Mesendoderm (in vitro differentiated cells): Measurements from ENCODE around the gene KLHL17.
"Not testable (repeated sequence)": the region's sequence is repeated elsewhere in the genome, so short reads cannot be mapped to it uniquely, and the experiment has no call there.

ENCODE experiments used
- DNase-seq: peaks from one replicate; pipeline ENCODE4 v3.0.0; 2013
- H2AK5ac ChIP-seq: 2 replicates; pipeline ENCODE4 v1.6.1; 2013; ENCODE audit warnings: low read length, inconsistent platforms
- H2BK120ac ChIP-seq: 2 replicates; pipeline ENCODE4 v1.6.1; 2013; ENCODE audit warnings: low read depth, mild to moderate bottlenecking, low read length, moderate library complexity, mixed read lengths
- H2BK15ac ChIP-seq: replicated peaks from 2 replicates; pipeline ENCODE4 v1.6.1; 2013; ENCODE audit warnings: low read depth, mild to moderate bottlenecking, moderate library complexity
- H2BK5ac ChIP-seq: 2 replicates; pipeline ENCODE4 v1.6.1; 2013; ENCODE audit warnings: low read length, inconsistent platforms
- H3K18ac ChIP-seq: 2 replicates; pipeline ENCODE4 v1.6.1; 2013; ENCODE audit warnings: mild to moderate bottlenecking, low read length, mixed read lengths
- H3K23ac ChIP-seq: one replicate; pipeline ENCODE4 v1.6.1; 2013; ENCODE audit warnings: low read length
- H3K27ac ChIP-seq: 2 replicates; pipeline ENCODE4 v1.5.1; 2013; ENCODE audit warnings: low read depth, mild to moderate bottlenecking, inconsistent platforms, low read length, moderate library complexity
- H3K27me3 ChIP-seq: 2 replicates; pipeline ENCODE4 v1.6.1; 2013; ENCODE audit warnings: low read length, control low read depth, mild to moderate bottlenecking, inconsistent platforms; ENCODE audit not compliant: insufficient read depth, poor library complexity
- H3K36me3 ChIP-seq: 2 replicates; pipeline ENCODE4 v1.6.1; 2013; ENCODE audit warnings: low read length, inconsistent platforms; ENCODE audit not compliant: control insufficient read depth, insufficient read depth
- H3K4ac ChIP-seq: one replicate; pipeline ENCODE4 v1.6.1; 2013; ENCODE audit warnings: low read depth, mild to moderate bottlenecking, low read length, moderate library complexity
- H3K4me1 ChIP-seq: 2 replicates; pipeline ENCODE4 v1.6.1; 2013; ENCODE audit warnings: low read depth, low read length, inconsistent platforms; ENCODE audit not compliant: control insufficient read depth
- H3K4me2 ChIP-seq: 2 replicates; pipeline ENCODE4 v1.6.1; 2013; ENCODE audit warnings: low read length
- H3K4me3 ChIP-seq: 2 replicates; pipeline ENCODE4 v1.5.1; 2013; ENCODE audit warnings: mild to moderate bottlenecking, low read length
- H3K56ac ChIP-seq: one replicate; pipeline ENCODE4 v1.6.1; 2013; ENCODE audit warnings: low read length
- H3K79me1 ChIP-seq: 2 replicates; pipeline ENCODE4 v1.6.1; 2013; ENCODE audit warnings: low read length, inconsistent platforms
- H3K79me2 ChIP-seq: 2 replicates; pipeline ENCODE4 v1.6.1; 2013; ENCODE audit warnings: mild to moderate bottlenecking, low read length; ENCODE audit not compliant: control insufficient read depth, insufficient read depth
- H3K9ac ChIP-seq: 2 replicates; pipeline ENCODE4 v1.6.1; 2013; ENCODE audit warnings: low read length, inconsistent platforms
- H4K5ac ChIP-seq: one replicate; pipeline ENCODE4 v1.6.1; 2013; ENCODE audit warnings: low read length
- H4K8ac ChIP-seq: one replicate; pipeline ENCODE4 v1.6.1; 2013; ENCODE audit warnings: low read depth, mild to moderate bottlenecking, control low read depth, low read length, moderate library complexity
- WGBS: extraction: QIAGEN DNeasy Blood & Tissue Kit; methylation state at CpG from one replicate; pipeline ENCODE4 v1.1.7; 2013; ENCODE audit warnings: low lambda C conversion rate, missing lambda C conversion rate; ENCODE audit not compliant: insufficient coverage; ENCODE audit errors: extremely low coverage; 5-methylcytosine and 5-hydroxymethylcytosine counted together

The KLHL17 gene

DNA sequence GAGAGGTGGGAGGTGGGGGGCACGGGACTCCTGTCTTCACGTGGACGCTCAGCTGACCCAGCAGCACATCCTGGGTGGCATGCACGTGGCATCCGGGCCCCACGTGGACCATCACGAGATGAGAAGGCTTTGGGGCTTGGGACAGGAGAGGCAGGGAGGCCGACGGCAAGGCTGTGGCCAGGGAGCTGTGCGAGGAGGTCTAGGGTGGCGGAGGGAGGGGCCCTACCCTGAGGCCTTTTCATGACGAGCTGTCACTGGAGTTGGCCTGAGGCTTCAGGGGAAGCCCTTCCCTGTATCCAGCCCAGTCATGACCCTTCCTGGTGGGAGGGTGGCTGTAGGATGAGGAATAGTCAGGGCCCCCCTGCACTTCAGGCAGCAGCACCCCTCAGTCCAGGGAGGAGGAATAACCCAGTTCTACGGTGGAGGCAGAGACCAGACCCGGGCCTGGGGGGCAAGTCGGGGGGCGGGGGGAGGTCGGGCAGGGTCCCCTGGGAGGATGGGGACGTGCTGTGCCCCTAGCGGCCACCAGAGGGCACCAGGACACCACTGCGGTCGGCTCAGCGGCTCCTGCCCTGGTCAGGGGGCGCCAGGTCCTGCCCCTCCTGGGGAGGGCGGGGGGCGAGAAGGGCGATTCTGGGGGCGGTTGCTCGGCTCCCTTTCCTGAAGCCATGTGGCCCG, 23.6 kb downstream of the KLHL17 start:
- peak; percentile 20 for DNase-seq
- H3K4me1 ChIP-seq, result no peaks in the 10 kb centered on the region
- H3K23ac ChIP-seq, result no peak overlapping the region
- H2BK120ac ChIP-seq, result no peak overlapping the region
- H3K56ac ChIP-seq, result peak overlapping the region; percentile 15
- H3K18ac ChIP-seq, result no peak overlapping the region
- no peaks in the 10 kb centered on the region for H3K36me3 ChIP-seq
- no peak overlapping the region for H4K8ac ChIP-seq
- H2BK15ac ChIP-seq, result no peak overlapping the region
- H3K79me2 ChIP-seq, result no peaks in the 10 kb centered on the region
- no peak overlapping the region for H3K27ac ChIP-seq
- H3K27me3 ChIP-seq, result peaks cover 4% of the 10 kb centered on the region
- H3K9ac ChIP-seq, result no peak overlapping the region
- H2BK5ac ChIP-seq, result no peak overlapping the region
- no peak overlapping the region for H3K4me3 ChIP-seq
- no peak overlapping the region for H4K5ac ChIP-seq
- no peaks in the 10 kb centered on the region for H3K79me1 ChIP-seq
- H3K4ac ChIP-seq, result no peak overlapping the region
- H2AK5ac ChIP-seq, result no peak overlapping the region
- H3K4me2 ChIP-seq, result no peak overlapping the region
- no CpG with 5 or more reads among the region's 29 CpGs for WGBS

DNA sequence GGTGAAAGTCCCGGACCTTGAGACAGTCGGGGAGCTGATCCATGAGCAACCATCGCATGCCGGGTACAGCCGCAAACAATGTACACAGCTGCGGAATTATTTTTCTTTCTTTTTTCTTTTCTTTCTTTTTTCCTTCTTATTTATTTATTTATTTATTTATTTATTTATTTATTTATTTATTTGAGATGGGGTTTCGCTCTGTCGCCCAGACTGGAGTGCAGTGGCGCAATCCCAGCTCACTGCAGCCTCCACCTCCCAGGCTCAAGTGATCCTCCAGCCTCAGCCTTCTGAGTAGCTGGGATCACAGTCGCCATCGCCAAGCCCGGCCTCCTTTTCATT, 24.1 kb downstream of the KLHL17 start:
- Histone ChIP-seq H3K9ac (no peak overlapping the region), H2BK5ac (no peak overlapping the region), H3K23ac (no peak overlapping the region), H3K4me3 (no peak overlapping the region), H2AK5ac (no peak overlapping the region), H2BK120ac (no peak overlapping the region), H3K56ac (no peak overlapping the region), H3K18ac (no peak overlapping the region), H2BK15ac (no peak overlapping the region), H3K79me2 (no peaks in the 10 kb centered on the region), H4K8ac (no peak overlapping the region), H3K4ac (no peak overlapping the region), H3K27ac (no peak overlapping the region), H3K4me2 (no peak overlapping the region), H3K36me3 (no peaks in the 10 kb centered on the region), H3K4me1 (no peaks in the 10 kb centered on the region), H3K79me1 (no peaks in the 10 kb centered on the region), H3K27me3 (peaks cover 4% of the 10 kb centered on the region), H4K5ac (no peak overlapping the region)
- WGBS, result no CpG with 5 or more reads among the region's 12 CpGs
- DNase-seq, result no peak

DNA sequence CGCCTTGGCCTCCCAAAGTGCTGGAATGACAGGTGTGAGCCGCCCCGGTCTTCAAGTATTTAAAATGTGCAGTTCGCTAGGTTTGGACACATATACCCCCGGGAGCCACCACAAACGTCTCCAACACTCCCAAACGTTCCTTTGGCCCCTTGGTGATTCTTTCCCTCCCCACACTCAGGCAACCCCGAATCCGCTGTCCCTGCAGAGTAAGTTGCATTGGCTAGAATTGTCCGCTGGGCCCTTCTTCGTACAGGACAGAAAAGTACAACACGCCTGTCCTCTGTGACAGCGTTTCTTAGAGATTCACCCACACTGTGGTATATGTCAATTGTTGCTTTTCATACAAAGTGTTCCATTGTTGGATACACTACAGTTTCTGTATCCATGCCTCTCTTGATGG, 24.7 kb downstream of the KLHL17 start:
- no peak overlapping the region for H4K8ac ChIP-seq
- H3K79me2 ChIP-seq, result no peaks in the 10 kb centered on the region
- H3K9ac ChIP-seq, result no peak overlapping the region
- WGBS, result no CpG with 5 or more reads among the region's 13 CpGs
- no peak overlapping the region for H3K23ac ChIP-seq
- no peak overlapping the region for H3K18ac ChIP-seq
- no peak overlapping the region for H2BK15ac ChIP-seq
- no peak overlapping the region for H3K4me2 ChIP-seq
- H3K4me3 ChIP-seq, result no peak overlapping the region
- H4K5ac ChIP-seq, result no peak overlapping the region
- no peak overlapping the region for H3K4ac ChIP-seq
- no peak overlapping the region for H2AK5ac ChIP-seq
- no peaks in the 10 kb centered on the region for H3K79me1 ChIP-seq
- peaks cover 4% of the 10 kb centered on the region for H3K27me3 ChIP-seq
- H3K27ac ChIP-seq, result no peak overlapping the region
- H3K56ac ChIP-seq, result no peak overlapping the region
- no peak overlapping the region for H2BK120ac ChIP-seq
- no peak overlapping the region for H2BK5ac ChIP-seq
- no peak for DNase-seq
- H3K4me1 ChIP-seq, result no peaks in the 10 kb centered on the region
- no peaks in the 10 kb centered on the region for H3K36me3 ChIP-seq

DNA sequence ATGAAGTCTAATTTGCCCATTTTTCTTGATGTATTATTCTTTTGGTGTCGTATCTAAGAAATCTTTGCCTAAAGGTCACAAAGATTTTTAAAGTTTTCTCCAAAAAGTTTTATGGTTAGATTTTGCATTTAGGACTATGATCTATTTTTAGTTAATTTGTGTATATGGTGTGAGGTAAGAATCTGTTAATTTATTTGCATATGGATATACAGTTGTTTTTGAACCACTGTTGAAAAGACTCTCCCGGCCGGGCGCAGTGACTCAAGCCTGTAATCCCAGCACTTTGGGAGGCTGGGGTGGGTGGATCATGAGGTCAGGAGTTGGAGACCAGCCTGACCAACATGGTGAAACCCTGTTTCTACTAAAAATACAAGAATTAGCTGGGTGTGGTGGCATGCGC, 27.7 kb downstream of the KLHL17 start:
- H3K4ac ChIP-seq, H3K79me1 ChIP-seq, H2AK5ac ChIP-seq, H3K36me3 ChIP-seq, DNase-seq, H3K79me2 ChIP-seq, H2BK5ac ChIP-seq, H3K23ac ChIP-seq, H3K4me1 ChIP-seq, H3K27ac ChIP-seq, H4K8ac ChIP-seq, H2BK120ac ChIP-seq, H3K4me2 ChIP-seq, H3K18ac ChIP-seq, H3K27me3 ChIP-seq, H3K9ac ChIP-seq, H2BK15ac ChIP-seq, H4K5ac ChIP-seq, H3K56ac ChIP-seq, H3K4me3 ChIP-seq: not testable (repeated sequence)
- WGBS, result no CpG with 5 or more reads among the region's 5 CpGs

DNA sequence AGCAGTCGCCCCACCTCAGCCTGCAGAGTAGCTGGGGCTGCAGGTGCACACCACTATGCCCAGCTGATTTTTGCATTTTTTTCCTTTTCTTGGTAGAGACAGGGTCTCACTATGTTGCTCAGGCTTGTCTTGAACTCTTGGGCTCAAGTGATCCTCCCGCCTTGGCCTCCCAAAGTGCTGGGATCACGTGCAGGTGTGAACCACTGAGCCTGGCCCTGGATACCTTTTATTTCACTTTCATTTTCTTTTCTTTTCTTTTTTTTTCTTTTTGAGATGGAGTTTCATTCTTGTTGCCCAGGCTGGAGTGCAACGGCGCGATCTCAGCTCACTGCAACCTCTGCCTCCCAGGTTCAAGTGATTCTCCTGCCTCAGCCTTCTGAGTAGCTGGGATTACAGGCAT, 30.9 kb downstream of the KLHL17 start:
- not testable (repeated sequence) for H2BK15ac ChIP-seq, H3K27ac ChIP-seq, H3K56ac ChIP-seq, H3K79me2 ChIP-seq, H3K4ac ChIP-seq, H3K4me2 ChIP-seq, H4K8ac ChIP-seq, H3K18ac ChIP-seq, H3K23ac ChIP-seq, H3K4me1 ChIP-seq, H3K36me3 ChIP-seq, H3K9ac ChIP-seq, H2BK120ac ChIP-seq, H4K5ac ChIP-seq, H2AK5ac ChIP-seq, H2BK5ac ChIP-seq, H3K79me1 ChIP-seq, H3K4me3 ChIP-seq, DNase-seq, H3K27me3 ChIP-seq
- WGBS, result no CpG with 5 or more reads among the region's 6 CpGs

DNA sequence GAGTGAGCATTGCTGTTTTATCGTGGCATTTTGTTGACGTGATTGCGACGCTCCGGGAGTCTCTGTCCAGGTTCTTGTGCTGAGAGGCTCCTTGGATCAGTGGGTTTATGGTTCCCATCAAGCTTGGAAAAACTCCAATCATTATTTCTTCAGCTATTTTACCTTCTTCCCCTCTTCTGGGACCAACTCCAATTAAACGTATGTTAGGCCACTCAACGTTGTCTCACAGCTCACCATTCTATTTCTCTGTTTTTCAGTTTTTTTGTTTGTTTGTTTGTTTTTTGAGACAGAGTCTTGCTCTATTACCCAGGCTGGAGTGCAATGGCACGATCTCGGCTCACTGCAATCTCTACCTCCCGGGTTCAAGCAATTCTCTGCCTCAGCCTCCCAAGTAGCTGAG, 31.5 kb downstream of the KLHL17 start:
- H2BK120ac ChIP-seq, result no peak overlapping the region
- WGBS, result no CpG with 5 or more reads among the region's 10 CpGs

More for the DNA sequence above, 31.5 kb downstream of the KLHL17 start:
- Histone ChIP-seq H3K79me2 (no peaks in the 10 kb centered on the region), H3K18ac (no peak overlapping the region), H3K4me1 (no peaks in the 10 kb centered on the region), H3K27ac (no peak overlapping the region), H3K9ac (no peak overlapping the region), H3K4me2 (no peak overlapping the region), H2BK5ac (no peak overlapping the region), H3K79me1 (no peaks in the 10 kb centered on the region), H3K56ac (no peak overlapping the region), H3K4ac (no peak overlapping the region), H2AK5ac (no peak overlapping the region), H4K5ac (no peak overlapping the region), H2BK15ac (no peak overlapping the region), H3K36me3 (no peaks in the 10 kb centered on the region), H3K27me3 (peaks cover 2% of the 10 kb centered on the region), H3K23ac (no peak overlapping the region), H4K8ac (no peak overlapping the region), H3K4me3 (no peak overlapping the region)
- DNase-seq, result no peak
